ENCODE data around the gene IRAK2.

IRAK2 gene

DNA sequence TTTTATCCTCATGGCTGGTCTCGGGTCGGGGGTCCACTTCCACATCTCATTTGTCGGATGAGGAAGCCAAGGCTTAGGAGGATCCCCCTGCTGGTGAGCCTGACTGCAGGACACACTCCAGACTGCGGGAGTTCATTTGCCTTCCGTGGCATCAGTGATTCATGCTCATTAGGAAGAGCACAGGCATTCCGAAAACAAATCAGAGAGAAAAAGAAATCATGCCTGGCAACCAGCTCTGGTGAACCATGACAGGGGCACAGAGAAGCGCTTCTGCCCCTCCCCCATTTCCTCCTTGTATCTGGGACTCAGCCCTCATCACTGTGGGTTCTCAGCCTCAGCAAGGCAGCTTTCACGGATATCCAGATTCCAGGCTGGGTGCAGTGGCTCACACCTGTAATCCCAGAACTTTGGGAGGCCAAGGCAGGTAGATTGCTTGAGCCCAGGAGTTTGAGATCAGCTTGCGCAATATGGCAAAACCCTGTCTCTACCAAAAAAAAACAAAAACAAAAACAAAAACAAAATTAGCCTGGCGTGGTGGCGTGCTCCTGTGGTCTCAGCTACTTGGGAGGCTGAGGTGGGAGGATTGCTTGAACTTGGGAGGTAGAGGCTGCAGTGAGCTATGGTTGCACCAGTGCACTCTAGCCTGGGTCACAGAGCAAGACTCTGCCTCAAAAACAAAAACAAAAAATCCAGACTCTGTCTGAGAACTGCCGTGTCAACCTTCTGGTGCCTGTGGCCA is 28.4 kb downstream of the IRAK2 start:
- DNase-seq = no peak

DNA sequence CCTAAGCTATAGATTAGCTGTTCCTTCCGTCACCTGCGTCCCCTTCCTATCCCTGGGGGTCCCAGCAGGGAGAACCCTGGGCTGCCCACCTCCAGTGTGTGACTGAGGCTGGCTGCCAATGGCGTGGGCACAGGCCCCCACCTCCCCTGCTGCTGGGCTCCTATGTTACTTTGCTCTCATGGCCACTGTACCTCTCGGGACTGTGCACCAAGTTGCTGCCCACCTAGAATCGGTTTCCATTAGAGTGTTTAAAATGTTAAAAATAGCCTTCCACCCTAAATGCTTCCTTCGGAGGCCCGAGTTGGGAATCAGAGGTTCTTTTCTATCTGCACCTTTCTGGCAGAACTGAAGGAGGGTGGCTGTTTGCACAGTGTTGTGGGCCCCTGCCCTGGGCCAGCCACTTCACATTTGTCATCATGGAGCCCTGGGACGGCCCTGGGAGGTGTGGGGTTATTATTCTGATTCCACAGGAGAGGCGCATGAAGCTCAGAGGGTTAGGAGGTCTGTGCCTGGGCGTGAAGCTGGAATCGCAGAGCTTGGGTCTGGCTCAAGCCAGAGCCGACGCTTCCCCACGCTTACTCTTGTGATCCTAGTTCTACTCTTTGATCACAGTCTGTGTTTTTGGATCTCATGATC is 29.1 kb downstream of the IRAK2 start:
- no peak for DNase-seq

DNA sequence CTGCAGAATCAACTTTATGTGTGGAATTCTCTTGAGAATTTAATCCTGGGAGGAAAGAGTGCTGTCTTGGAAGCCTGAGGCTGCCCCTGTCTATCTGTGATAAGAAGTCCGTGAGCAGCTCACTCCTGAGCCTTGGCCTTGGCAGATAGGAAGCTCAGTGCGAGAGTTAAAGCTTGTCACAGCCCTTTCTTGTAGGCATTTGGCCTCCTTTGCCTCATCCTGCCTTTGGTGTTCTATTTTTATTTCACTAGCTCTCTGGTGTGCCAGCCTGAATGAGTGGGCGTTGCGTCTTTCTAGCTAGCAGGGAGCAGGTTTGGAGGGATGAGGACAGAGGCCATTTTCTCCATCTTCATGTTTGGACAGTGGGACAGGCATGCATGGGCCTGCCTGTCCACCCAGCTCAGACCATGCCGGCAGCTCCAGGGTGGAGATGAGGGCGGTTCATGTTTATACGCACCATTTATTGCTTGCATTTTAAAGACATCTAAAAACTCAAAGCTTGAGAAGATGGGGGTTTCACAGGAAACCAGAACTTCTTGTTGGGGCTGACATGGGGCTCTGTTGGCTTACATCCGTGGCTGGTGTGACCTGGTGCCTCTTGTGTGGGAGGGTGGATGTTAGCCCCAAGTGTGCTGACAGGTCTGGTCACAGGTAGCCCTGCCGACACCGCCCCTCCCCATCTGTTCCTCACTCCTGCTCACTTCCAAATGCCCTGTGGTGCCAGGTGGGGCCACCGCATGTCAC is 29.8 kb downstream of the IRAK2 start:
- no peak for DNase-seq

DNA sequence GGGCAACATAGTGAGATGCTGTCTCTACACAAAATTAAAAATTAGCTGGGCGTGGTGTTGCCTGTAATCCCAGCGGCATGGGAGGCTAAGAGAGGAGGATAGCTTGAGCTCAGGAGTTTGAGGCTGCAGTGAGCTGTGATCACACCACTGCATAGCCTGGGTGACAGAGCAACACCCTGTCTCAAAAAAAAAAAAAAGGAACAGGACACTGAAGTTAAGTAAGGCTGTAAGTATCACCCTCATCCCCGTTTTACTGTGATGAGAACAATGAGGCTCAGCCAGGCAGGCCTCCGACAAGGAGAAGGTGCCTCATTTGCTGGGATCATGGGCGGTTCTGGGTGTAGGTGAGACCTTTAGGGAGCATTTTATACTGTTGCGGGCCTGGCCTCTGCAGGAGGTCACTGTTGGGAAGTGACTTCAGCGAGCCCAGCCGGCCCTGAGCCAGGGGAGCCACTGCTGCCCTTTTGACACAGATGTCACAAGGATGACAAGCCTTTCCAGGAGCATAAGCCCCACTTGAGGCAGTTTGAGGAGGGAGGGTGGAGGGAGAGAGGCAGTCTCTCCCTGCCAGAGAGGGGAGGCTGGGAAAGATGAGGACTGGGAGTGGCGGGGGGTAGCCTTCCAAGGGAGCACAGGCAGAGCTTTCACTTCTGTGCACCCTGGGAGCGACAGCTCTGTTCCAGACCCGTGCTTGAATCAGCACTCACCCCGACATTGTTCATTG is 30.8 kb downstream of the IRAK2 start:
- no peak for DNase-seq

DNA sequence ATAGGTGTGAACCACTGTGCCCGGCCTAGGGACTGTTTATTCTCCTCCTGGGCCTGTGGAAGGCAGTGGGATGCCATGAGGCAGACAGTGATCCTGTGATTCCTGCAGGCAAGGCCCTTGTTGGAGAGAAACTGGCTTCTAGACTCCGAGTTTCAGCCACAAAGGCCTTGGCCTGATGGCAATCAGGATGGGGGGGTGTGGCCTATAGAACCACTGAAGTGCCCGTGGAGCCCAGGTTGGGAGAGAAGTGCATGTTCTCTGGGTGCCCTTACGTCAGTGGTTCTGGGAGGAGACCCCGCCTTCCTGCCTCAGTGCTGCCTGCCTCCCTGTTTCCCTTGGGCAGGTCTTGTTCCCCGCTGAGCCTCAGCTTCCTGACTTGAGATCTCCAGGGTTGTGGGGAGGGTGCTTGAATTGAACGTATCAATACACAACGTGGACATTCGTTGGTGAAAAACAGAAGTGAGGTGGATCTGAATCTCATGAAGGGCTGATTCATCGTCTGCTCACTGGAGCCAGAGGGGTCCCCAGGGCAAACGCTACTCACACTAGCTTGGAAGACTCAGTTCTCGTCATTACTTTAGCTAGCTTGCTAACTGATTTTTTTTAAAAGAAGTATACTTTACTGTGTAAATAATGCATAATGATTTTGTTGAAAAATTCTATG is 31.8 kb downstream of the IRAK2 start:
- DNase-seq = no peak

DNA sequence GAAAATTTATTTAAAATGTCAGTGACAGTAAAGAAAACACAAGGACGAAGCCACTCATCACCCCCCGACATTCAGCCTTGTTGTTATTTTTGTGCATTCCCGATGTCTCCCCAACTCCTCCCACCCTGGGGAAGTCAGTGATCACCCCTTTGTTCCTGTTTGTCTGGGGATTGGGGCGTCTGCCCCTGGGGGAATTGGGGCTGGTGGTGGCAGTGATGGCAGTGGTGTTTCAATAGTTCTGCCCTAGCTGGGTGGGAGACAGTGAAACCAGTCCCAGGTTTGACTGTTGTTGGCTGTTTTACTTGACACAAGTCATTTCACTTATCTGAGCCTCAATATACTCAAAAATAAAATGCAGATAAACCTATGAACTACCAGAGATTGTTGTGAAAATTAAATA is 33.5 kb downstream of the IRAK2 start:
- no peak for DNase-seq

DNA sequence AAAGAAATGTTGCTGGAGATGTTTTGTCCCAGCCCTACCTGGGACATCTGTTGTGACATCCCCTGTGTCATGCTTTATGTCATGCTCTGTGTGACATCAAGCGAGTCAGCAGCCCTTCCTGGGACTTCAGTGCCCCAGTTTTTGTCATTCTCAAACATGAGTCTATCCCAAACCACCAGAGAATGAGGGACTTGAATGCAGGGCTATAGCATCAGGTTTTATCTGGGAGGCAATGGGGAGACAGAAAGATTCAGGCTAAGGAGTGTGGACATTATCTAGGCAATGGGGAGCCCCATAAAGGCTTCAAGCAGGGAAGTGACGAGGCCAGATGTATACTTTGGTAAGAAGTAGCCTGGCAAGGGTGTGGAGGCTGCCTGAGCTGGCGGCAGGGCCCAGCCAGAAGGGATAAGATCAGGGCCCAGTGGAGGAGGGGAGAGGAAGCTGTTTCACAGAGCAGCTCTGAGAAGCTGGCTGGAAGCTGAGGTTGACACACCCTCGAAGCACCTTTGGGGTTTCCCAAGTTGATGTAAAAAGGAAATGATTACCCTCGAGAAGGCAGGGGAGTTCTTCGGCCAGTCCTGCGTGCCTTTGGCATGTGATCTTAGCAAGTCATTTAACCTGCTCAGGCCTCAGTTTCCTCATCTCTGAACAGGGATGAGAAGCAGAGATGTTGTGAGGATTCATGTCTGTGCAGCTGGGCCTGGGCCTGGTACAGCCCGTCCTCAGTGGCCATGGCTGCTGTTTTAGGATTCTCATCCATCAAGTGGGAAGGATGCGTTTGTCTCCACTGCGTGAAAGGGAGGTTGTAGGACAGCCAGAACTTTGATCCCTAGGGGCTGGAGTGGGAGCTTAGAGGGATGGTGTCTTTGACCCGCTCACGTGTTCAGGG is 34.3 kb downstream of the IRAK2 start:
- DNase-seq = no peak

DNA sequence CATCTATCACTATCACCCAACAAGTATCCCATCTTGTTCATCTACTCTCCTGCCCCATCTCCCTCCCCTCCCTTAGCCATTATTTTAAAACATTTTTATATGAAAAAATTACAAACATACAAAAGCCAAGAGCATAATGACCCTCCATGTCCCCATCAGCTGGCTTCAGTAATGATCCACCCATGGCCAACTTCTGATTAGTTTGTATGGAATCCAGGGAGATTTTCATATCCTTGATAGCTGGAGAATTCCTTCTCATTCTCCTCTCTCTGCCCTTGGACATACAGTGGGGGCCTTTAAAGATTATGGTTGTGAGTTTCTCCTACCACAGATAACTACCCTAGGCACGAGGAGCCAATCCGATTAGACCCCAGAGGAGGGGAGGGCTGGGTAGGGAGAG is 40.2 kb downstream of the IRAK2 start:
- DNase-seq = no peak

DNA sequence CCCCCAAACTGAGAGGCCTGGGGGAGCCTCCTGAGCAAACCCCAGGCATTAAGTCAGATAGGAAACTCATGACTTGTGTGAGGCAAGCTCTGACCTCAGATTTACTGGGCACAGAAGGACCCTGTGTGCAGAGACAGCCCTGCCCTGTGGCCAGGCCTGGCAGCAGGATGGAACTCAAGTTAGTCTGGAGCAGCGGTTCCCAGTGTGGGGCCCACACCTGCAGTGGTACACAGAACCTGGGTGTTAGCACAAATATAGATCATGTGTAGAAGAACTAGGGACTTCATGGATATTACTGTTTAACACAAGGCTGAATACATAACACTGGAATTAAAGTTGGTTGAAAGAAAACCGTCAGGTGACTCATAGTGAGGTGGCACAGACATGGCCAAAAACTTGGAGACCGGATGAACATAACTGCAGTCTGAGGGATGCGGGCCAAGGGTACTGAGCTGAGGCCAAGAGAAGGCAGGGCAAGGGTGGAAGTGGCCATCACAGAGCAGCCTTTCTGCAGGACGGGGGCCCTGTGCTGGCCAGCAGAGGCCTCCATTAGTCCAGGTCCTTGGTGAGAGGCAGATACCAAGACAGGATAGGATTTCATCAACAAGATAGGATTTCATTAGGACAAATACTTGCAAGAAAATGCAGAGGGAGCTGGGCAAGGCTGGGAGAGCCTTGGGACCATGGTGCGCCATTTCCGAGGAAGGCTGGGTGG is 40.9 kb downstream of the IRAK2 start:
- DNase-seq = no peak

DNA sequence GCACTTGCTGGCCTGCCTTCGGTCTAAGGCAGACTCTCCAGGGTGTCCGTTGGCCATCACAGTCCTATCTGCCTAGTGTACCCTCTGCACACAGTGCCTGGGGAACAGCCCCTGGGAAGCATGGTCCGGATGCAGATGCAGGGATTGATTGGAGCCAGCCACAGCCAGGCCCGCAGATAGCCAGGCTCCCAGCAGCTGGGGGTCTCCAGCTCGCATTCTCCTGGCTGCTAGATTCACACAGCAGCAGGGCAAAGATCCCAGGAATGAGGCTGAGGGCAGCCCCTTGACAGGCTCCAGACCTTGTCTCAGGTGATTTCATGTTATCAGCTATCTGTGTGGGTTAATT is 41.4 kb downstream of the IRAK2 start:
- DNase-seq = no peak

DNA sequence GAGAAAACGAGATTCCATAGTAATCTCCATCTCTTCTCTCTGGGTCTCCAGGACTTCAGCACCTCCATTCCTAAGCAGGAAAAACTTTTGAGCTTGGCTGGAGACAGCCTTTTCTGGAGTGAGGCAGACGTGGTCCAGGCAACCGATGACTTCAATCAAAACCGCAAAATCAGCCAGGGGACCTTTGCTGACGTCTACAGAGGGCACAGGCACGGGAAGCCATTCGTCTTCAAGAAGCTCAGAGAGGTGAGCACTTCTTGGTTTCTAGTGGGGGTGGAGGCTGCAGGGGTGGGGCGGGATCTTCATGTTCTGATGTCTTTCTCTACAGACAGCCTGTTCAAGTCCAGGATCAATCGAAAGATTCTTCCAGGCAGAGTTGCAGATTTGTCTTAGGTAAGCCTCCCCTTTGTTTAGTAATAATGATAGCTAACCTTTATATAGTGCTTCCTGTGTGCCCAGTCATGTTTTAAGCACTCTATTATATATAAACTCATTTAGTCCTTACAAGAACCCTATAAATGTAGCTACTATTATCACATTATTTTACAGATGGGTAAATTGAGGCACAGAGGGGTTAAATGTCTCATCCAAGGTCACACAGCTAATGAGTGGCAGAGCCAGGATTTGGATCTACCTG is 48.6 kb downstream of the IRAK2 start:
- no peak for DNase-seq

DNA sequence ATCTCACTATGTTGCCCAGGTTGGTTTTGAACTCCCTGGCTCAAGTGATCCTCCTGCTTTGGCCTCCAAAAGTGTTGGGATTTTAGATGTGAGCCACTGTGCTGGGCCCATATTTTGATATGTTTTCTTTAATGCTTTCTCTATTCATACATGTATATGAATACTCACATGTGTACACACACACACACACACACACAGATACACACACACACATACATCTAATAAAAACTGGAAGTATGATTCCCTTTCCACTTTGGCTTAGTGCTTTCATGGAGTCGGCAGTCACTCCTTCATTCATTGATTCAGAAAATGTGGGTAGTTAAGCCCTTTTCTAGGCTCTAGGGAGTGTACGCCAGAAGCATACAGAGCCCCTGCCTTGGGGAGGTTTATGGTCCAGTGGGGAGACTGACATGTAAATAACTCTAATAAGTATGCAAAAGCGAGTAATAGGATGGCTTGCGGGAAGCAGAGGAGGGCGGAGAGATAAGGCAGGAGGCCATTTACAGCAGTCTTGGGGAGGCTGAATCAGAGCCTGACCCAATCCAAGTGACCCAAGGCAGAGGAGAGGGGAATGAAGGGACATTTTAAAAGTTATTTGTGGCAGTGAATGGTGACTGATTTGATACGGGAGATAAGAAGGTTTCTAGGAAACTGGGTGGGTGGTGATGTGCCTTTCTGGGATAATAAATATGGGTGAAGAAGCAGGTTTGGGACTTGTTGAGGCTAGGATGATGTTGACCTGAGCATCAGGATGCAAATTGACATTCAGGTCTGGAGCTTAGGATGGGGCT is 51.1 kb downstream of the IRAK2 start:
- no peak for DNase-seq

DNA sequence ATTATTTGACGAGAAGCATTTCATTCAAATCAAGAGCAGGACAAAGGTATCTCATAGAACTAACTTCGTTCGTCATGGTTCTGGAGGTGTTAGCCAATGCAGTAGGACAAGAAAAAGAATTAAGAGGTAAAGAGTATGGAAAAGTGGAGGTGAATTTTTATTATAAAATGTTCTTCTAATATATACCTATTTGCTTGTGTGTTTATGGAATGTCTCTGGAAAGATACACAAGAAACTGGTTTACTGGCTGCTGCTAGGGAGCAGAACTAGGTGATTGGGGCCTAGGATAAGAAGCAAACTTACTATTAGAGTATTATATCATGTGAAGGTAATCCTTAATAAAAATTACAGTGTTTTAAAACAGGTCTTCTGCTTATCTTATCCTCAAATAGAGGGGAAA is 52.6 kb downstream of the IRAK2 start:
- DNase-seq = no peak

DNA sequence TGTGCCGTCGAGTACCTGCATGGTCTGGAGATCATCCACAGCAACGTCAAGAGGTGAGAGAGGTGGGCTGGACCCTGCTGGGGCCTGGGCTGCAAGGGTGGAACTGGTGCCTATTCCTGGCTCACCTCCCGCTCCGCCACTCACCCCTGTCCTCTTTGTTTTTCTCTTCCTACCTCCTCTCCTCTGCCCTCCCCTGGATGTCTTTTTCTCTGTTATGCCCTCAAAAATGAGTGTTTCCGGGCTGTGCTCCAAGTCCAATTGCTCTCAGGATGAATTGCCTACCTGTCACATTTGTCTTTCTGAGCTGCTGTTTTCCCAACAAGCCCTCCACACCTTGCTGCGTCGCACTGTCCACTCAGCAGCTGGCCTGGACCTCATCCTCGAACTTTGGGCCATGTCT is 55.0 kb downstream of the IRAK2 start:
- DNase-seq = no peak

DNA sequence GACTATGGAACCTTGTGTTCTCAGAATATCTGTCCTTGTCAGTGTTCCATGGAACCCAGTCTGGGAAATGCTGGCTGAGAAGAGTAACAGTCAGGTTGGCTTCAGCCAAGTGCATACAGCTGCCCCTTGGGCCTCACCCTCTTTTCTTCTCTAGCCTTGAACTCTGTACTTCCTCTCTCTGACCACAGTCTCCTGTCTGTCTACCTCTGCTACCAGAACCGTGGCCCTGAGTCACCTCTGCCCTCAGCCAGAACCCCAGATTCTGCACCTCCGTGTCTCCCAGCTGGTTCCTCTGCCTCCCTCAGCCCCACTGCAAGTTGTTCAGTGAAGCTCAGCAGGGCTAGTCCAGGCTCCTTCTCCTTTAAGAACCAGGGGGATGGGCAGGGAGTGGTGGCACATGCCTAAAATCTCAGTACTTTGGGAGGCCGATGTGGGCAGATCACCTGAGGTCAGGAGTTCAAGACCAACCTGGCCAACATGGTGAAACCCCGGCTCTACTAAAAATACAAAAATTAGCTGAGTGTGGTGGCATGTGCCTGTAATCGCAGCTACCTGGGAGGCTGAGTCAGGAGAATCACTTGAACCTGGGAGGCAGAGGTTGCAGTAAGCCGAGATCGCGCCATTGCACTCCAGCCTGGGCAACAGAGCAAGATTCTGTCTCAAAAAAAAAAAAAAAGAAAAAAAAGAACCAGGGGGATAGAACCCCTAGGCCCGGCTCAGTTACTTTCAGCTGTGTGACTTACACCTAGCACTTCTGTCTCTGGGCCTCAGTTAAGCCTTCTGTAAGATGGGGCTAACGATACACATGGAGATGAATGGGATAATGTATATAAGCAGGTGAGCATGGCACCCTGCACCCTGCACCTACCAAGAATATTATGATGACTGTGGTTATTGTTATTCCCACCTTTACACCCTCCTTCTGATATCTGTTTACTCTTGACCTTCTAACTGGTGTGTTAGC is 59.2 kb downstream of the IRAK2 start:
- no peak for DNase-seq

DNA sequence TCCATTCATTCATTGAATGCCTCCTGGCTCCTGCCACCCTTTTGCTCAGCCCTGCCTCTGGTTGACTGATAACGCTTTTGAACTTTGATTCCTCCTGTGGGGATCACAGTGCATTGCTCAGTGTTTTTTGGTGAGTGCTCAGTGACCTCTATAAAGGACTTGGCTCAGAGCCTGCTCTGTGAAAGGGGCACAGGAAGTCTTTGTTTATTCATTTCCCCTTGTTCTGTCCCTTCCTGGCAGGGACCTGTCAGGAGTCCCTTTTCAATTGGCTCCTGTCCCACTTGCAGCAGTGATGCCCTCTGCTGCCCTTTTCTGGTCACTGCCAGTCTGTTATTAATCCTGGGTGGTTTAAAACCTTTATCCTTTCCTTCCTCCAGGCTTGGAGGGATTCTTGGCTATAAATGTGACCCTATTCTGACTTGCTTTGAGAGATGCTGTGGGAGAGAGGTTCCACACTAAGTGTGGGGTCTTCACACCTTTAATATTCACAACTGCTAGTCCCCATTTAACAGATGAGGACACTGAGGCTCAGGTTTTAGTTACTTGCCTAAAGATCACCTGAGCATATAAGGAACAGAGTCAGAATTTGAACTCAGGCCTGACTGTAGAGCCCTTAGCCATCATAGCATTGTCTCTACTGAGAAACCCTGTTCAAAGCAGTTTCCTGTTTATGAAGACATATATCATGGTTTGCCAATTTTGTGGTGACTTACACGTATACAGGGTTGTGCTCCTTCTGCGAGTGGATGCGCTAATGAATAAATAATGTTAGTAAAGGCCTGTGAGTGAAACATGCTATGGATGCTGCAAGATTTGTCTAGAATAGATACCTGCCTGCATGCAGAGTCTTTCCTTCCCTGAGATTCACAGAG is 60.3 kb downstream of the IRAK2 start:
- DNase-seq = no peak

DNA sequence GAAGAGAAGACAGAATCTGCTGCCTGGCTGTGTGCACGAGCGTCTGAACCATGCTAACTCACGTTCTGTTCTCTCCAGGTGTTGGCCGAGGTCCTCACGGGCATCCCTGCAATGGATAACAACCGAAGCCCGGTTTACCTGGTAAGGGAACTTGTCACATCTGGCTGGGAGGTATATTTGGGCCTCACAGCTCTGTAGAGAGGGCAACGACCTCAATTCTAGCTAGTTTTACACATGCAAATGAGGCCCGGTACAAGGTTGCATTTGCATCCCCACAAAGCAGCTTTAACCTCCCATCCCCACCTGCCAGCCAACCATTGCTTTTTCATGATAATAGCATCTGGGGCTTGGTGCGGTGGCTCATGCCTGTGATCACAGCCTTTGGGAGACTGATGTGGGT is 61.6 kb downstream of the IRAK2 start:
- no peak for DNase-seq

Measured in NCI-H1436 treated with DMSO at 0.1 percent for 48 hours (cell line).